ENCODE results near the gene TBC1D1.

DNA sequence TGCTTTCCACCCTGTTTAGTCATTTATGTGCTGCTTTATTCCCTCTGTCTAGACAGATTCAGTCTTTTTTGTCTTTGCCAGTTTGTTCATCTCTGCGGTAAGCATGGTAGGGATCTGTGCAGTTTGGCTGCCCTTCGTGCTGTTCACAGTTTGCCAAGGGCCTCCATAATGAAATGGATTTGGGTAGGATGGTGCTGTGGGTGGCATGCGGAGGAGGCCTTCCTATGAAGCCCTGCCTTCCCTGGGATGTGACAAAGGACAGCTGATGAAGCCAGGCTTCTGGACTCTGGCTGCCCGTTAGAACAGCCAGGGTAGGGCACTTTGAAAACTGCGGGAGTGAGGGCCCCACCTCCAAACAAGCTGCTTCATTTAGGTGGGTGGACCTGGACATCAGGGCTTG lies 116.8 kb downstream of the TBC1D1 start:
- TF ChIP-seq, protein P1, sequence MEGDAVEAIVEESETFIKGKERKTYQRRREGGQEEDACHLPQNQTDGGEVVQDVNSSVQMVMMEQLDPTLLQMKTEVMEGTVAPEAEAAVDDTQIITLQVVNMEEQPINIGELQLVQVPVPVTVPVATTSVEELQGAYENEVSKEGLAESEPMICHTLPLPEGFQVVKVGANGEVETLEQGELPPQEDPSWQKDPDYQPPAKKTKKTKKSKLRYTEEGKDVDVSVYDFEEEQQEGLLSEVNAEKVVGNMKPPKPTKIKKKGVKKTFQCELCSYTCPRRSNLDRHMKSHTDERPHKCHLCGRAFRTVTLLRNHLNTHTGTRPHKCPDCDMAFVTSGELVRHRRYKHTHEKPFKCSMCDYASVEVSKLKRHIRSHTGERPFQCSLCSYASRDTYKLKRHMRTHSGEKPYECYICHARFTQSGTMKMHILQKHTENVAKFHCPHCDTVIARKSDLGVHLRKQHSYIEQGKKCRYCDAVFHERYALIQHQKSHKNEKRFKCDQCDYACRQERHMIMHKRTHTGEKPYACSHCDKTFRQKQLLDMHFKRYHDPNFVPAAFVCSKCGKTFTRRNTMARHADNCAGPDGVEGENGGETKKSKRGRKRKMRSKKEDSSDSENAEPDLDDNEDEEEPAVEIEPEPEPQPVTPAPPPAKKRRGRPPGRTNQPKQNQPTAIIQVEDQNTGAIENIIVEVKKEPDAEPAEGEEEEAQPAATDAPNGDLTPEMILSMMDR (IDR thresholded peaks at IDR 0.05), result no peak
- no peak for TF ChIP-seq POLR2A (IDR thresholded peaks at IDR 0.05)
